CD4-positive, alpha-beta T cell treated with Interleukin-15 for 4 hours (primary cell): ENCODE data around the gene TTC6.
"Not testable (repeated sequence)": the region's sequence is repeated elsewhere in the genome, so short reads cannot be mapped to it uniquely, and the experiment has no call there.

Experiments used
- DNase-seq: peaks from one replicate; pipeline ENCODE4 v3.0.0-alpha.2; 2020; ENCODE audit warnings: low spot score

The TTC6 gene, protein sequence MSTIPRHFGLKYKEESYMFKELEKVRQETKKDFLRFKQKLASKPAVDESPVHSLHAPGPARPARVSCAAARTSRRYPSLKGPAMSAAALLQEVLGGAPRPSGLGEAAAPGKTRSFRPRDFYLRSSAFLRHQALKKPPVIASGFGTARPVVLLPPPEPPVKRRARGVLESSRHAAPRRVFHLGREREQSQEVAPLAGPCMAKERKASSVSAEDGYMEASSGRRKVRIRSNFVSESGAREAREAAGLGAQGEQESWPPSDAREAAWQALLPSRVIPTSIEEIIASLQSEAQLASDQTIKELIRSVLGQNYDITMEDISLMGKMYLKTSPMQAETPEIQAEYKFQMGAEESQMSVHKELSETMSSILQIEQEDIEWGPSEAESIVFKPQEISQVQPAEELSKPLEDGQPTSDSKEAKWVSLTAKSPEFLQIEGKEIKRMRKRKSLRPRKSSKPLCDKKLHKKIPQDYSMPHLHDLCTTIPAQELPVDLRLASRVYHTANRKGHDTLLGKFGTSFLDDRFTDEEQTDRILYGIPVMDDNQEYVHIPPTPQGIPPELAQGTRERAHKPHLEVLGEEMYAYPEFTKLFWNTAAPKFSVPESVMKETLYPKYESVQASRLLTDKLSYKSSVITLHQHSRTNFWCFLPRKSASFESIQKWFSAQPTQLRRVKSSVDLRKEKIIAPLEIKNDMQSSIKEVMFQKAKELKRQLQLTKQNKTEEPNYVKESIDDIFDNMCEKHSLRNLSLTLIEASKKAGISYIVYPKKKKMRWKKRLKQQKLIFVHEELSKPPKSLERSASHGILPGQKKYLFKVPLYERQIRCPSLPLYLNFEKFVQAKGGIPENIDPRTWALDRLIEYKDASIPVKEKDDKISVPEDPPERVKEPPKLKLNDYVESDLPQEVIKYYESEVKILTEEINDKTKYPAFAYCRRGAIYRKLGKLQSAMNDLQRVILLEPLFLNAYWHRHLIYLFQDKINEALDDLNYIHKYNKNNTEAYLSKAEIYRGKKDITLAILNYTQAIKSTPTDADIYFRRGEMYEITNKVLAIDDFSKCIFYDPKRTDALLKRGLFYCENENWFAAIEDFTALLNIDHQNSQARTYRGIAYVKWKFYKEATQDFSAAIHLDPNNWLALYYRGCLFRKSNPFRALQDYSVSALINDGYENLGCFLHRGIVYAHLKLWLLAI (N-terminal part only)

GRCh38 chr14:37594971-37595808 lies at the start of gene TTC6, which contains the start of gene FOXA1:
Gene TTC6, plus strand, starts transcription at chr14:37595629. Its CDS starts 26,436 bp downstream, at chr14:37622065.
Gene FOXA1, minus strand, starts transcription at chr14:37595249. Its CDS starts 277 bp downstream, at chr14:37594972.
- DNase-seq = no peak

GRCh38 chr14:37546621-37547447 lies 48.6 kb upstream of the TTC6 start:
- no peak for DNase-seq

- DNase-seq = no peak
Measured at GRCh38 chr14:37550511-37550910, 44.9 kb upstream of the TTC6 start.

DNA sequence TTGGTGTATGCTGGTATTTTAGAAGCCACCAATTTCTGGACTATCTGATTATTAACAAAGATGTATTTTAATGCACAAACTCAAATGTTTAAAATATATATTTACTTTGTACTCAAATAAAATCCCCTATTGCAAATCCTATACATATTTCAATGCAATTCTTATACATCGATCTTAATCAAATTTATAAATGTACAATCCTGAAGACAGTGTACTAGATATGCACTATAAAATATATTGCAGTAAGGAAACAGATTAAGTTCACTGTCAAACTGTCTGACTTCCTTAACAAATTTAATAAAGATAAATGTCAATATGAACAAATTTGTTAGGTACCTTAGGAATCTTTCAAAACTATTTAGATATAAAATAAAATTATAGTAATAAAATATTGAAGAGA lies 44.3 kb upstream of the TTC6 start:
- no peak for DNase-seq

- no peak for DNase-seq
Measured at GRCh38 chr14:37553935-37554550, 41.4 kb upstream of the TTC6 start.

DNA sequence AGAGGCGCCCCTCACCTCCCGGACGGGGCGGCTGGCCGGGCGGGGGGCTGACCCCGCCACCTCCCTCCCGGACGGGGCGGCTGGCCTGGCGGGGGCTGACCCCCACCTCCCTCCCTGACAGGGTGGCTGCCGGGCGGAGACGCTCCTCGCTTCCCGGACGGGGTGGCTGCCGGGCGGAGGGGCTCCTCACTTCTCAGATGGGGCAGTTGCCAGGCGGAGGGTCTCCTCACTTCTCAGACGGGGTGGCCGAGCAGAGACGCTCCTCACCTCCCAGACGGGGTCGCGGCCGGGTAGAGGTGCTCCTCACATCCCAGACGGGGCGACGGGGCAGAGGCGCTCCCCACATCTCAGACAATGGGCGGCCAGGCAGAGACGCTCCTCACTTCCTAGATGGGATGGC lies 39.8 kb upstream of the TTC6 start:
- not testable (repeated sequence) for DNase-seq

- DNase-seq = no peak
Measured at GRCh38 chr14:37558740-37559139, 36.7 kb upstream of the TTC6 start.

GRCh38 chr14:37559386-37559785 lies 36.0 kb upstream of the TTC6 start:
- DNase-seq = no peak

DNA sequence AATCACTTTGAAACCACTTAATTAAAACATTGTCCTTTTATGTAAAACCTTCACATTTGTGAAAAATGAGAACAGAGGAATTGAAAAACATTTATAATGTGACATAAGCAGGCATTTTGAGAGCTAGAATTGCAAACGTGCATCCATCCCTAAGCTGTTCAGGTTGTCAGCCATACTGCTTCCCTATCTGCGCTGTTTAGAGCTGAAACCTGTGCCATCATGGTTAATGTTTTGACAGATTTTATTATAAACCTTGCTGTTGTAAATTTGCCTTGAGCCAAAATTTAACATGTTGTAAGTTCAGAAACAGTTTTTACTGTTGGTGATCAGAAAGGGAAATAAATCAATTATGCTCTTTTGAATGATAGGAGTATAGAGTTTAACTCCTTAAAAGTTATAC lies 32.2 kb upstream of the TTC6 start:
- DNase-seq = no peak

DNA sequence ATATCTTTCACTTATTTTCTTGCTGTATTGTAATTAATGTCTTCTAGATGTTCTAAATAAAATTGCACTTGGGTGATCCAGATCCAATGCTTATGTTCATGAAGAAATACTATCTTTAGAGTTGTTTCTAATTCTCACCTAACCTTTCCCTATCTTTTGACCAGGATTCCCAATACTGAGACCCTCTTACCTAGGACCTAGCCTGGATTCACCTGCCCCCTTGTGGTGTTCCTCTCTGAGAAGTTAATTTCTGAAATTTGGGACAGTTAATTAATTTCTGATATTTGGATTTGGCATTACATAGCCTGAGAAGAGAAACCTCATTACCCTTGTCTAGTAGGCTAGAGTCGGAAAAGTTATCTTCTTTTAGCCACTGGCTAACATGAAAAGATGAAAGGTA lies 29.9 kb upstream of the TTC6 start:
- DNase-seq = no peak

- DNase-seq = no peak
Measured at GRCh38 chr14:37566811-37567371, 28.5 kb upstream of the TTC6 start.

DNA sequence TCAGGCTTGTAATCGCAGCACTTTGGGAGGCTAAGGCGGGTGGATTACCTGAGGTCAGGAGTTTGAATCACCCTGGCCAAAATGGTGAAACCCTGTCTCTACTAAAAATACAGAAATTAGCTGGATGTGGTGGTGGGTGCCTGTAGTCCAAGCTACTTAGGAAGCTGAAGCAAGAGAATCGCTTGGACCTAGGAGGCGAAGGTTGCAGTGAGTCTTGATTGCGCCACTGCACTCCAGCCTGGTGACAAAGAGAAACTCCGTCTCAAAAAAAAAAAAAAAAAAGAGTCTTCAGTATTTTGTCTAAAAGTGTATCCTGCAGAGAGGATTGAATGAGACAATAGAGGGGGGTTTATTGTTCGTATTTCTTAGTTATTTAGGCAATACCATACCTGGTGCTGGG lies 25.7 kb upstream of the TTC6 start:
- no peak for DNase-seq

- no peak for DNase-seq
Measured at GRCh38 chr14:37571391-37571790, 24.0 kb upstream of the TTC6 start.

- no peak for DNase-seq
Measured at GRCh38 chr14:37573356-37573755, 22.1 kb upstream of the TTC6 start.

- no peak for DNase-seq
Measured at GRCh38 chr14:37579274-37579673, 16.2 kb upstream of the TTC6 start.

GRCh38 chr14:37580146-37580545 lies 15.3 kb upstream of the TTC6 start:
- no peak for DNase-seq

DNA sequence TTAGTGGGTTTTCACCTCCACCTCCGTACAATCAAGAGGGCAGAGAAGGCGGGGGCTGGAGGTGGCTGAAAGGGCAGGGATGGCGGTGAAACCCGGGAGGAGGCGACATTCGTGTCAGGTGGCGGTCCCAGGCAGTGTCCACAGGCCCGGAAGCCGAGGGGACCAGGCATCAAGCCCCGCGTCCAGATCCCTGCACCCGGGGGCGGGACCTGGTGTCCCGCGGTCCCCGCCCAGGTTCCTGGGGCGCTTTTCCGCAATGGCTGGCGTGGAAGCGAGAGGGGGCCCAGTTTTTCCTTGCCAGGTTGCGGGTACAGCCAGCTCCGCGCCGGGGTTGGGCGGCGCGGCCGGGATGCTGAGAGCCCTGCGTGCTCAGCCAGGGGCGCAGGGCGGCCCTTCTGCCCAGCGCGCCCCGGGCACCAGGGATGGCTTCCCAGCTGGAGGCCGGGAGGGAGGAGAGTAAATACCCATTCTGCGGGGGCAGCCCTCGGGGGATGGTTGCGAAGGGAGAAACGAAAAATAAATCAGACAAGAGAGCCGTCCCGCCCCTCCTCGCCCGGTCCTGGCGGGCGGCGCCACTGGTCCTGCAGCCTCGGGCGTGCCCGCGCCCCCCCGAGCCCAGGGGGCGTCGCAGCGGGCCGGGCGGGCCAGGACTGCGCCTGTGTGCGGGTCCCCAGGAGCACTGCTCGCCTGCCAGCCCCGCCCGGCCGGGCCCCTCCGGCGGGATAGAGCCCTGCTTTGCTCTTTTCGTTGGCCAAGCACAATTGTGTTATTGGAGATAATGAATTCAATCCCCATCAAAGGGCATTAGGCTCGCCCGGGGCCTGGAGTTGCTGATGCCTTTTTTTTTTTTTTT lies 11.8 kb upstream of the TTC6 start:
- DNase-seq = no peak

GRCh38 chr14:37584211-37585100 lies 11.0 kb upstream of the TTC6 start:
- DNase-seq = no peak
